Measurements from ENCODE around the gene MAP4K3.

MAP4K3 gene

DNA sequence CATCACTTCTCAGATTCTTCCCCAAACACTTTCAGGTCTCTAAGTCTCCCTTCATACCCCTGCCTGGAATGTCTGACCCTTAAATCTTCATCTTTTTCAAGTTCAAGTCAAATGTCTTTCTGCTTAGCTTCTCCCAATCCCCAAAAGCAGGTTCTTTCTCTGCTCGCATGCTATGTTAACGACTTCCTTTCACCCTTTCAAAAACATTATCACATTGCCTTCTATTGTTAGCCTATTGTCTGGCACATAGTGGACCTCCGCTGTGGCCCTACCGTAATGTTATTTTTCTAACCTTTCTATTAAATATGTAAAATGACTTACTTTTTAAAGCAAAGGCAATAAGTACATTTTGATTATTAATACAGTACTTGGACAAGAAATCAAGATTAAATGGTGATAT is 195.5 kb downstream of the MAP4K3 start:
- DNase-seq (ENCODE audit: low spot score): no peak

GRCh38 chr2:39240758-39241157 is 196.3 kb downstream of the MAP4K3 start:
- DNase-seq (ENCODE audit: low spot score): no peak

GRCh38 chr2:39234754-39235153 is 202.3 kb downstream of the MAP4K3 start:
- no peak for DNase-seq (ENCODE audit: low spot score)

DNA sequence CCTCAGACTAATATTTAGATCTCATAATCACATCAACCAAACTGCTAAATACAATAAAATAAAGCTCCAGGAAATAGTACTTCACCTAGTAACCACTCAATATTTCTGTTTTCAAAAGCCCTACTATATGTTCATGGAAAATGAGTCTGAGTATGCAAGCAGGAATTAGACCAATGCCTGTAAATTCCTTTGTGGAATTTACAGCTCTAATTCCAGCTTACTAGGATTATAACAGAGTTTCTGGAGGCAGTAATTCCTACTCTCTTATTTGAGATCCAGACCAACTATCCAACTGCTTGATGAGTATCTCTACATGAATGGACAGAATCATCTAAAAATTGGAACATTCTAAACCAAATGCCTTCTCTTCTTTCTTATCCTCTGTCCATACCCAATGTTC is 204.9 kb downstream of the MAP4K3 start:
- DNase-seq (ENCODE audit: low spot score): no peak

DNA sequence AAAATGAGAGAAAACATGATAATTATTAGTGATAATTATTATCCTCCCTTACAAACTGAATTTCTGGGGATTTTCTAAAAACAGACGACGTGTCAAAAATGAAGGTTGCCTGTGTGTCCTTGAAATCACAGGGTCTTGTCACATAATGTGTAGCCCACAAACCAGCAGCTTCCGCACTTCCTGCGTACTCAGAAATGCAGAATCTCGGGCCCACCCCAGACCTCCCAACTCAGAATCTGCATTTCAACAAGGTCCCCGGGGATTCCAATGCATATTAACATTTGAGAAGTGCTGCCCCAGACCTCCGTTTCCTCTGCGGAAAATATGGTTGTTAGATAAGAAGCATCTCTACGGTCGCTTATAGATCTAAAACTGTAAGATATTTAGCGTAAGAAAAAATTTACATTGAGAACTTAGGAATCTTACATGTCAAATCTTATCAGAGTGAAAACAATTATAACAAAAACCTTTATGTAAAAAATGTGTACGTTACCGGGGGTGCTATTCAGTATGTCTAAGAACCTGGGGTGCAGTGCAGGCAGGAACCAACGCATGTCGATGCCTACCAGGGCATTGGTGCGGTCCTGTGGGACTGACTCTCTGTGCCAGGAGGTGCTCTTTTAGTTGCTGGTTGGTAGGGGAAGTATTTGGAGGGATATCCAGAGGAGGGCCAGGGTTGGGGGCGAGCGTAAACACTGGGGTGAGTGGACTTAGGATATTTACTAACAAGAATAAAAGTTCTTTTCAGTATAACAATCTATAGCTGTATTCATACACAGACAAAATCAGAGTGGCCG is 208.5 kb downstream of the MAP4K3 start:
- DNase-seq (ENCODE audit: low spot score): no peak

- DNase-seq (ENCODE audit: low spot score): peak; percentile 81
Observed at GRCh38 chr2:39227628-39228412, 209.3 kb downstream of the MAP4K3 start.

- no peak for DNase-seq (ENCODE audit: low spot score)
Observed at GRCh38 chr2:39225567-39225966, 211.5 kb downstream of the MAP4K3 start.

GRCh38 chr2:39223909-39224308 is 213.2 kb downstream of the MAP4K3 start:
- no peak for DNase-seq (ENCODE audit: low spot score)

DNA sequence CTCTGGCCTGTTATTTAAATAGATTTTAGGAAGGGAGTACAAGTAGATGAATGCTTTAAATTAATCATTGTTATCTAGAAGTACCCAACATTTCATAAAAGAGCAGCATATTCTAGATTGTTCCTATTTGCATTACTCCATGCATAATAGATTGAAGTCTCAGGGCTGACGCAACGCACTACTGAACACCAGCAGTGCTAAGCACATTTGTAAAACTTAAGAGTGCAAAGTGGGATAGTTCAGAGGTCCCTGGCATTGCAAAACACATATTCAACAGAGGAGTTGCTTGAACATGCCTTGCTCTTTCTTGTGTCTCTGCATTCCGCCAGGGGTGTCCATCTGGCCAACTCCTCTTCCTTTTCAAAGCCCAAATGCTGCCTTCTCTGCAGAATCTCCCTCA is 215.6 kb downstream of the MAP4K3 start:
- no peak for DNase-seq (ENCODE audit: low spot score)

DNA sequence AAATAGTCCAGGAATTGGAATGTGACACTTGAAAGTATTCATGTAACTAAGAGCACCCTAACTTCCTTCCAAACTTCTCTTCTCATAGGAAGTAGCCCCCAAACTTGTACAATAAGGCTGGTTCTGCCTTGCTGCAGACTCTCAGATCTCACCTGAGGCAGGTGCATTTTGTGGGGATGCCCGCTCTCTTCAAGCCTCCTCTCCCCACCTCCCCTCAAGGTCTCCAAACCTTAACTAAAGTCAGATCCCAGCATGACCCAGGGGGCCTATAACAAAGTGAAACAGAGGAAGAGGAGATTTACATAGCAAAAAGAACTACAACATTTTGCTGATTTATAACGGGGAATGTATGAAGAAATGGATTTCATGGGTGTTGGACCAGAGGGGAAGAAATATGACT is 216.9 kb downstream of the MAP4K3 start:
- DNase-seq (ENCODE audit: low spot score): no peak

DNA sequence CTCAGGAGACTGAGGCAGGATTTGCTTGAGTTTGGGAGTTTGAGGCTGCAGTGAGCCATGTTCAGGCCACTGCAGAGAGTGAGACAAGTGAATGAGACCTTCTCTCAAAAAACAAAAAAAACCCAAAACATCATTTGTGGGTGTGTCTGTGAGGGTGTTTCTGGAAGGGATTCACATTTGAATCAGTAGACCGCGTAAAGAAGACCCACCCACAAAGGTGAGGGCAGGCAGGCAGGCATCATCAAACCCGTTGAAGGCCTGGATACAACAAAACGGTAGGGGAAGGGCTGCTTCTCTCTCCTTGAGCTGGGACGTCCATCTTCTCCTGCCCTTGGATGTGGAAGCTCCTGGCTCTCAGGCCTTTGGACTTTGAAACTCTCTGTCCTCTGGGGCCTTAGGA is 218.7 kb downstream of the MAP4K3 start:
- DNase-seq (ENCODE audit: low spot score): no peak

DNA sequence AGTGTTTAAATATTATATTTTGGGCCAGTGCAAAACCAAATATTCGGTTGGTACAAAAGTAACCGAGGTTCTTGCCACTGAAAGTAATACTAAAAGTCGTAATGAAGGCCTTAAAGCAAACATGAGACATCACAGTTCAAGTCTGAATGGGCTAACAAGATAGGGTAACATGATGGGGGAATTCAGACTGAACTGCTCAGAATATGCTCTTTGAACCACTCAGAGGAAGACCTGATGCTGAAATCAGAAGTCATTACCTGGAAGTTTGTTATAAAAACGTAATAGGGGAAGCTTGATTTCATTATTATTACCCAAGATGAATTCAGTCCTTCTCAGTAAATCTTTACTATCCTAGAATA is 219.9 kb downstream of the MAP4K3 start:
- no peak for DNase-seq (ENCODE audit: low spot score)

DNA sequence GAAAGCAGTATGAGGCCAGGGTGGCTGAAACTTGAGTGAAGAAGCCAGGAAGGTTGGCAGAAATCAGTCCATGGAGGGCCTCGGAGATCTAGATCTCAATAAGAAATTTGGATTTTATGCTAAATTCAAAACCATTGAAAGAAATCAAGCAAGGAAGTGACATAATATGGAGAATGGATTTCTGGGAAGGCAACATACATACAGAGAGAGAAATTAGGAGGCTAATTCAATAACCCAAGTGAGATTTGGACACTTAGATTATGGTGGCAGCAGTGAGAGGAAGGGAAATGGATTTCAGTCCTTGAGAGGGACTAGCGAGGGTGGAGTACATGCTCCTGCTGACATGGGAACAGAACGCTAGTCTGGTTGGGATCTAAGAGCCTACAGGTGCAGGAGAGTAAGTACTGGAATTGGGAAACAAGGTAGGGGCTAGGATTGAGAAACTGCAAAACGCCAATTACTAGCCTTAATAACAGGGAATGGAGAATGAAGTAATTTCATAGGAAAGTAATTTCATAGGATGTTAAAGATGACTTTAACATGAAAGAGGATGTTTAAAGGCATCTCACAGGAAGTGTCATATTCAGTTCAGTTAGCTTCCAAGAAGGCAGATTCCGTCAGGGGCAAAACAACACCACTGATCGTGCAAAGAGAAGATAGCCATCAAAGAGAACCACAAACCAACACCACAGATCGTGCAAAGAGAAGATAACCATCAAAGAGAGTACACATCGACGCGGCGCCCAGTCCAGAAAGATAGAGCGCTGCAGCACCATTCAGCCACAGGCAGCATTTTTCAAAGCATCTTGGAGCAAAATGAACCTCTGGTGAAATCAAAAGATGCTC is 220.5 kb downstream of the MAP4K3 start:
- no peak for DNase-seq (ENCODE audit: low spot score)

DNA sequence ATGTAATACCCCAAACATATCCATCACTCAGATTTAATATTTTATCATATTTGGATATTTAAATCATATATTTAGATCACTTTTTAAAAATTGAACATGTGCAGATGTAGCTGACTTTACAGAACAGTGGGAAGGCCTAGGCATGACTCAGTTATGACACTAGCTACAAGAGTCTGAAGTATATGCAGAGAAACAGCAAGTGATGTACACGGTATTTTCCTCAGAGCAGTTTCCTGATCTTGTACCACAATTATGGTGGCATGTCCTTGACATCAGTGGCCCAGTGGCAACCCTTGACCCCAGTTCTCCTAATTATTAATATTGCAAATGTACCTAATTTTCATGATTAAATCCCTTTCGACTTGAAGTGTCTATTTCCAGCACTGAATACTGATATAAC is 221.5 kb downstream of the MAP4K3 start:
- no peak for DNase-seq (ENCODE audit: low spot score)

GRCh38 chr2:39213015-39213414 is 224.1 kb downstream of the MAP4K3 start:
- no peak for DNase-seq (ENCODE audit: low spot score)

DNA sequence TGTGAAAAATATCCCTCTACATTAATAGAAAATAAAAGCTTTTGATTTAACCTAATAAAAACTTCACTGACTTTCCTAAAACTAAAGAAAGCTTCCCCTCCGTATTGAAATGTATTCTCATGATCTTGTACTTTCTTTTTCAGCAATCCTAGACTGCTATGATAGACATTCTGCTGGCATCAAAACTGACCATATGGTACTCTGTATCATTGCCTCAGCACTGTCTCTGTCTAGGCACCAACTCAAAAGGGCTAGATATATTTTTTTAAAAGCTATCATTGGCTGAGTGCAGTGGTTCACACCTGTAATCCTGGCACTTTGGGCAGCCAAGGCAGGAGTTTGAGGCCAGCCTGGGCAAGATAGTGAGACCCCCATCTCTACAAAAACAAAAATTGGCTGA is 226.2 kb downstream of the MAP4K3 start:
- DNase-seq (ENCODE audit: low spot score): no peak

- no peak for DNase-seq (ENCODE audit: low spot score)
Observed at GRCh38 chr2:39203382-39203781, 233.7 kb downstream of the MAP4K3 start.

DNA sequence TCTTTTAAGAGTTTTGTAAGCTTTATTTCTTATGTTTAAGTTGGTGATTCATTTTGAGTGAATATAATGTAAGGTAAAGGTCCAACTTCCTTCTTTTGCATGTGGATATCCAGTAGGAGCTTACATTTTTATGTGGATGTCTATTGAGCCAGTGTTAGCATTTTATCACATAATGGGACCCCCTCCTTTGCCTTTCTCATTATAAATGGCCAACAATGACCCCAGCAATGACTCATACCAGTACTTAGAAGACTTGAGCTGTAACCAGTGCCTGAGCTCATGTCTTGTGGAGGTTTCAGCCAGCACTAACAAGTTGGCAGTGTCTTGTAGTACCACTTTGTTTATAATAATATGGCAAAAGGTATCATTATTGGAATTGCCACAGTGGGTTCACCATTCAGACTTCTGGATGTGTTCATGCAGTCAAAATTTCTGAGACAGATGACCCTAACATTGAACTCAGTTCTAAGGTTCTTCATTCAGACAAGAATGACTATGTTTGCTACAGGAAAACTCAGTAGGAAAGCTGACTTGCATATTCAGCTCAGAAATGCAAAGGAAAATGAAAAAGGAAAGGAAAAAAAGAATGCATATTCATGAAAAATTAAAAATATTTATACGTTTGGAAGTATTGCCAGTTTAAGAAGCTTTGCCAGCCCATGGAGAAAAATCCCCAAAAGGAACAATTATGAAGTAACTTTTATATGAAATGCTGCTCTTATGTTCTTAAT is 234.3 kb downstream of the MAP4K3 start:
- no peak for DNase-seq (ENCODE audit: low spot score)

Measured in GM03348 (cell line).